Right lung (tissue), 5 donors: ENCODE measurements around the gene WDR38. TPM values are rescaled to one million over a fixed set of nuclear protein-coding genes. Genes with fewer than 3 reads are reported as not detected.

ENCODE experiments used
- DNase-seq, 2 donors: peaks; one replicate each; pipeline ENCODE4 v3.0.0-alpha.2; 2013
- polyA plus RNA-seq, 5 donors: library from polyadenylated mRNA; unstranded; fragments of 120-200 nt; gene quantifications; one replicate each; pipeline versions ENCODE4 v1.2.1 to v1.2.3, GENCODE V29; 2013; ENCODE audit warnings: inconsistent platforms in 1 of 5, low replicate concordance in 1 of 5; ENCODE audit not compliant: insufficient read length in 5 of 5, insufficient read depth in 1 of 5

Gene WDR38
- polyA plus RNA-seq, 5 donors, result 0.85 to 9.1 (median 4.5) TPM

- DNase-seq, result no peak
Measured at GRCh38 chr9:124879226-124879625, 26.0 kb downstream of the WDR38 start.

- no peak for DNase-seq
Measured at GRCh38 chr9:124880501-124880900, 27.2 kb downstream of the WDR38 start.

GRCh38 chr9:124881138-124881743 lies 28.0 kb downstream of the WDR38 start:
- DNase-seq, result no peak

- no peak for DNase-seq
Measured at GRCh38 chr9:124882231-124882630, 29.0 kb downstream of the WDR38 start.

GRCh38 chr9:124884376-124884775 lies 31.1 kb downstream of the WDR38 start:
- no peak for DNase-seq

GRCh38 chr9:124885551-124885950 lies 32.3 kb downstream of the WDR38 start:
- no peak for DNase-seq

GRCh38 chr9:124886461-124886860 lies 33.2 kb downstream of the WDR38 start:
- DNase-seq, result no peak

- no peak for DNase-seq
Measured at GRCh38 chr9:124886866-124887492, 33.7 kb downstream of the WDR38 start.

- no peak for DNase-seq
Measured at GRCh38 chr9:124887832-124888231, 34.6 kb downstream of the WDR38 start.

- no peak for DNase-seq
Measured at GRCh38 chr9:124889006-124889405, 35.7 kb downstream of the WDR38 start.

- no peak for DNase-seq
Measured at GRCh38 chr9:124890179-124890578, 36.9 kb downstream of the WDR38 start.

- no peak for DNase-seq
Measured at GRCh38 chr9:124894035-124894740, 40.9 kb downstream of the WDR38 start.

- DNase-seq, result no peak
Measured at GRCh38 chr9:124894741-124895170, 41.5 kb downstream of the WDR38 start.

- no peak for DNase-seq
Measured at GRCh38 chr9:124897570-124898460, 44.6 kb downstream of the WDR38 start.

GRCh38 chr9:124899845-124900244 lies 46.6 kb downstream of the WDR38 start:
- no peak for DNase-seq

GRCh38 chr9:124906966-124907365 lies 53.7 kb downstream of the WDR38 start:
- no peak for DNase-seq

Other genes with a start within 250 kb of the WDR38 start
- 1 to 10 TPM; 1.3 to 2.5 (median 1.5) TPM for gene NR6A1, start 82.1 kb upstream of the WDR38 start, polyA plus RNA-seq
- gene OLFML2A, start 76.3 kb upstream of the WDR38 start, polyA plus RNA-seq, result 10 to 100 TPM; 27.9 to 72.1 (median 41.4) TPM
- gene RPL35, start 8.5 kb downstream of the WDR38 start, polyA plus RNA-seq, result 1,000 to 10,000 TPM in 3 of 5 donors, 100 to 1,000 TPM in 2; 898 to 1,630 (median 1,039) TPM
- gene ARPC5L, start 8.7 kb downstream of the WDR38 start, polyA plus RNA-seq, result 10 to 100 TPM; 32.3 to 40.6 (median 35.3) TPM
- gene GOLGA1, start 87.6 kb downstream of the WDR38 start, polyA plus RNA-seq, result 10 to 100 TPM; 14.1 to 18.9 (median 16.0) TPM